GM12891 (cell line): ENCODE data around the gene AGTPBP1.
"Not testable (repeated sequence)": the region's sequence is repeated elsewhere in the genome, so short reads cannot be mapped to it uniquely, and the experiment has no call there.

Experiments used
- DNase-seq: peaks from one replicate; pipeline ENCODE4 v3.0.0; 2011; ENCODE audit warnings: low spot score; ENCODE audit not compliant: insufficient read length
- FAIRE-seq: peaks from 2 replicates; lab custom pipeline; 2011; peaks lifted over from hg19 to GRCh38; lab: Jason Lieb, UNC
- PAX5 ChIP-seq: IDR thresholded peaks from 2 replicates; pipeline ENCODE4 v1.6.1; 2011; ENCODE audit warnings: low read length, moderate library complexity, mild to moderate bottlenecking; ENCODE audit not compliant: insufficient read depth, severe bottlenecking
- POLR2A ChIP-seq: IDR thresholded peaks from 2 replicates; pipeline ENCODE4 v1.6.1; 2011; ENCODE audit warnings: low read depth, low read length, control low read depth
- POLR2AphosphoS5 ChIP-seq: IDR thresholded peaks from 2 replicates; pipeline ENCODE4 v1.6.1; 2011; ENCODE audit warnings: low read depth, low read length, control low read depth
- POU2F2 ChIP-seq: IDR thresholded peaks from 2 replicates; pipeline ENCODE4 v1.6.1; 2011; ENCODE audit warnings: low read depth, mild to moderate bottlenecking, control low read depth, low read length, moderate library complexity
- SPI1 ChIP-seq: IDR thresholded peaks from 2 replicates; pipeline ENCODE4 v1.6.1; 2011; ENCODE audit warnings: low read depth, low read length, control low read depth
- TAF1 ChIP-seq: IDR thresholded peaks from 2 replicates; pipeline ENCODE4 v1.6.1; 2011; ENCODE audit warnings: low read depth, low read length, control low read depth

The AGTPBP1 gene

GRCh38 chr9:85741095-85741874 is 469 bp downstream of the AGTPBP1 start:
- TF ChIP-seq POLR2AphosphoS5: 0 out of 2 replicates have a peak, but pooled peaks have one; percentile 33
- TF ChIP-seq POLR2A: no peak
- FAIRE-seq (no peak), DNase-seq (peak; percentile 36)

- DNase-seq: no peak
- no peak for FAIRE-seq
Measured at GRCh38 chr9:85740787-85741094, 1.0 kb downstream of the AGTPBP1 start.

DNA sequence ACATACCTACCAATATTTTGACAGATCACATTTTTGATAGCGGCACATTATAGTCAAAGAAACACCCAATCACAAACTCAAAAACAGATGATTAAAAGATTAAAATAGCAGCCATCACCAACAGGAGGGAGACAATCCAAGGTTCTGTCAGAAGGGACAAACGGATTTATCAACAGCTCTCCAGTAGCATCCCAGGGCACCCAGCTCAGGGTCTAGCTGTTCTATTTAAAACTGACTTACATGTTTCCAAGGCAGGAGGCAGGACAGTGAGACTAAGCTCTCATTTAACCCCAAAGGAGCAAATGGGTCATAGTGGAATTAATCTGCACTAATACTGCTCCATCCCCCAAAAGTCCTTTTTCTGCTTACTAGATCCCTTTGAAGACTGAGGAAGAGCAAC is 3.2 kb downstream of the AGTPBP1 start:
- FAIRE-seq (no peak), DNase-seq (no peak)
- no peak for TF ChIP-seq POLR2AphosphoS5
- no peak for TF ChIP-seq PAX5
- no peak for TF ChIP-seq SPI1
- no peak for TF ChIP-seq POLR2A
- no peak for TF ChIP-seq TAF1
- no peak for TF ChIP-seq POU2F2

More at GRCh38 chr9:85740787-85741094, 1.0 kb downstream of the AGTPBP1 start:
- TF ChIP-seq POLR2AphosphoS5 (no peak), TAF1 (no peak), POU2F2 (no peak), SPI1 (0 out of 2 replicates have a peak, but pooled peaks have one; percentile 3), PAX5 (no peak)

- DNase-seq (no peak), FAIRE-seq (no peak)
- no peak for TF ChIP-seq PAX5
- no peak for TF ChIP-seq POU2F2
- no peak for TF ChIP-seq TAF1
- no peak for TF ChIP-seq POLR2A
- no peak for TF ChIP-seq POLR2AphosphoS5
- no peak for TF ChIP-seq SPI1
Measured at GRCh38 chr9:85737671-85738070, 4.1 kb downstream of the AGTPBP1 start.

GRCh38 chr9:85730916-85731630 is 10.7 kb downstream of the AGTPBP1 start:
- TF ChIP-seq TAF1 (no peak), SPI1 (0 out of 2 replicates have a peak, but pooled peaks have one; percentile 6), POLR2AphosphoS5 (no peak)
- FAIRE-seq: peak; percentile 72
- DNase-seq: no peak

DNA sequence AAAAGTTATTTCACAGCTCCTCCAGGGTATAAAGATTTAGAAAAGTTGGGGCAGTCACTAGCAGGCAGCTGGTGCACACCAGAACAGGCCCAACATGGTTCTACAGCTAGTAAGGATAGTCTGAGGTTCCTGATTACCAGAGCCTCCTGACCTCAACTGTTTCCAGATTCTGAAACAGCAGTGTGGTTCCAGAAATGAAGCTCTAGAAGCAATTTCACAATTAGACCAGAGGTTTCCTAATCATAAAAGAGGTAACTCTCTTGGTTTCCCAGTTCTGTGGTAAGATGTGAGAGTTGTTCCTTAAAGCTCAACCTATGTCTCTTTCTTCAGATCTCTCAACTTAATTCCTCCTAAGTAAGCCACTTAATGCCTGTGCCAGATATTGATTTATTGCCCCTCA is 11.9 kb downstream of the AGTPBP1 start:
- FAIRE-seq (no peak), DNase-seq (no peak)
- no peak for TF ChIP-seq SPI1

DNA sequence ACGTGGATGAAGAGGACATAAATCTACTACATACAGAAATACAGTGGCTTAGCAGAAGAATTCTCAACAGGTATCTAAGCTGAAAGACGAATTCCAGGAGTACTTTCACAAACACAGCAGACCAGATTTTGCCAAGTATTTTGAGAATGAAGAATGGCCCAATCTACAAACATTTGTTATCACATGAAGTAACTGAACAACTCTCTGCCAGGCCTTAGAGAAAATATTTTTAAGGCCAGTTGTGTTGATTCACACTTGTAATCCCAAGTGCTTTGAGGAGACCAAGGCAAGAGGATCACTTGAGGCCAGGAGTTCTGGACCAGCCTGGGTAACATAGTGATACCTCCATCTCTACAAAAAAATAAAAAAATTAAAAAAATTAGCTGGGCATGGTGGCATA is 14.3 kb downstream of the AGTPBP1 start:
- TF ChIP-seq PAX5 (no peak), TAF1 (no peak), POLR2AphosphoS5 (no peak), SPI1 (no peak), POU2F2 (no peak), POLR2A (no peak)
- no peak for DNase-seq
- no peak for FAIRE-seq

GRCh38 chr9:85726737-85727136 is 15.0 kb downstream of the AGTPBP1 start:
- DNase-seq: no peak

GRCh38 chr9:85723215-85723614 is 18.5 kb downstream of the AGTPBP1 start:
- no peak for DNase-seq
- TF ChIP-seq POLR2A (no peak), POLR2AphosphoS5 (no peak), POU2F2 (no peak), TAF1 (no peak), SPI1 (no peak), PAX5 (no peak)
- FAIRE-seq: no peak

More at GRCh38 chr9:85726737-85727136, 15.0 kb downstream of the AGTPBP1 start:
- TF ChIP-seq TAF1 (no peak), SPI1 (no peak)
- FAIRE-seq: no peak

GRCh38 chr9:85719411-85719810 is 22.3 kb downstream of the AGTPBP1 start:
- DNase-seq, FAIRE-seq: not testable (repeated sequence)
- TF ChIP-seq SPI1: 0 out of 2 replicates have a peak, but pooled peaks have one; percentile 18

GRCh38 chr9:85717818-85718217 is 23.9 kb downstream of the AGTPBP1 start:
- FAIRE-seq, DNase-seq: not testable (repeated sequence)
